GM21529 (cell line): Measurements from ENCODE around the gene DPM3.
"Not testable (repeated sequence)": the region's sequence is repeated elsewhere in the genome, so short reads cannot be mapped to it uniquely, and the experiment has no call there.

Experiments used
- ATAC-seq: cut with Tn5 transposase; IDR thresholded peaks from one replicate; pipeline ENCODE4 v1.9.1; 2021; ENCODE audit not compliant: unreplicated experiment

DPM3 gene

GRCh38 chr1:155162631-155163030, 22.3 kb upstream of the DPM3 start:
- not testable (repeated sequence) for ATAC-seq

- no peak for ATAC-seq
Observed at GRCh38 chr1:155160128-155160527, 19.8 kb upstream of the DPM3 start.

GRCh38 chr1:155158991-155159390, 18.7 kb upstream of the DPM3 start:
- no peak for ATAC-seq

- ATAC-seq, result not testable (repeated sequence)
Observed at GRCh38 chr1:155155996-155156643, 15.8 kb upstream of the DPM3 start.

- ATAC-seq, result no peak
Observed at GRCh38 chr1:155145491-155145890, 5.2 kb upstream of the DPM3 start.

- ATAC-seq, result no peak
Observed at GRCh38 chr1:155141749-155142148, 1.4 kb upstream of the DPM3 start.

GRCh38 chr1:155140630-155140953, 261 bp upstream of the DPM3 start:
- no peak for ATAC-seq

GRCh38 chr1:155137154-155137949, 3.0 kb downstream of the DPM3 start:
- no peak for ATAC-seq

- no peak for ATAC-seq
Observed at GRCh38 chr1:155136748-155137147, 3.6 kb downstream of the DPM3 start.

- ATAC-seq, result peak; percentile 75
Observed at GRCh38 chr1:155135415-155136028, 4.8 kb downstream of the DPM3 start, which contains the start of gene SLC50A1. Gene SLC50A1, plus strand, starts transcription at chr1:155135852. Its CDS starts 60 bp downstream, at chr1:155135912.

GRCh38 chr1:155134880-155135414, 5.4 kb downstream of the DPM3 start:
- ATAC-seq, result no peak

GRCh38 chr1:155134322-155134721, 6.0 kb downstream of the DPM3 start:
- no peak for ATAC-seq

- no peak for ATAC-seq
Observed at GRCh38 chr1:155133799-155134281, 6.5 kb downstream of the DPM3 start.

- ATAC-seq, result no peak
Observed at GRCh38 chr1:155131856-155132255, 8.5 kb downstream of the DPM3 start.

- ATAC-seq, result no peak
Observed at GRCh38 chr1:155131285-155131684, 9.0 kb downstream of the DPM3 start.

- ATAC-seq, result no peak
Observed at GRCh38 chr1:155130272-155131006, 9.9 kb downstream of the DPM3 start.

GRCh38 chr1:155128755-155129473, 11.4 kb downstream of the DPM3 start:
- ATAC-seq, result no peak

GRCh38 chr1:155127967-155128754, 12.2 kb downstream of the DPM3 start:
- no peak for ATAC-seq

GRCh38 chr1:155127105-155127966, 13.0 kb downstream of the DPM3 start, which contains the start of gene EFNA1:
Gene EFNA1, plus strand, starts transcription at chr1:155127876. Its CDS starts 102 bp downstream, at chr1:155127978.
- no peak for ATAC-seq
